HepG2 (cell line): ENCODE results near the gene RSRC2. TPM values are rescaled to one million over a fixed set of nuclear protein-coding genes. Genes with fewer than 3 reads are reported as not detected.

Experiments
- ATF4 ChIP-seq, 2 experiments: fragments of 450-650 bp in 1 of 2; sonication (generic) in 1 of 2; formaldehyde crosslinking; IDR thresholded peaks; 2 replicates each; pipeline versions ENCODE4 v1.5.0 to v1.8.0; 2020 to 2022; ENCODE audit warnings: mild to moderate bottlenecking in 1 of 2, missing genetic modification reagents in 1 of 2
- ATF7-NPFF ChIP-seq: sonication (generic); formaldehyde crosslinking; IDR thresholded peaks from 2 replicates; pipeline ENCODE4 v1.8.1; 2023; ENCODE audit warnings: mild to moderate bottlenecking, low read depth, missing genetic modification reagents, moderate library complexity
- BRD4 ChIP-seq: sonication (generic); formaldehyde crosslinking; IDR thresholded peaks from 2 replicates; pipeline ENCODE4 v1.4.0; 2020; ENCODE audit warnings: missing genetic modification reagents
- KDM6A ChIP-seq: IDR thresholded peaks from 2 replicates; pipeline ENCODE4 v1.6.1; 2016; ENCODE audit warnings: low read depth
- KMT2A ChIP-seq: sonication (generic); formaldehyde crosslinking; IDR thresholded peaks from 2 replicates; pipeline ENCODE4 v1.4.0; 2020; ENCODE audit warnings: missing genetic modification reagents
- MYNN ChIP-seq: sonication (generic); formaldehyde crosslinking; IDR thresholded peaks from 2 replicates; pipeline ENCODE4 v1.4.0; 2020; ENCODE audit warnings: mild to moderate bottlenecking, low read depth, missing genetic modification reagents
- NONO ChIP-seq, 2 experiments: fragments of 450-650 bp in 1 of 2; sonication (generic) in 1 of 2; formaldehyde crosslinking in 1 of 2; IDR thresholded peaks in 1 of 2; conservative IDR thresholded peaks in 1 of 2; 2 replicates each; pipeline versions ENCODE4 v1.6.1 to v1.8.0; 2017 to 2022; ENCODE audit warnings: mild to moderate bottlenecking in 1 of 2, missing genetic modification reagents in 1 of 2, moderate library complexity in 1 of 2
- PCBP2 ChIP-seq: fragments of 200-400 bp; formaldehyde crosslinking; optimal IDR thresholded peaks from 2 replicates; pipeline ENCODE3; 2018; ENCODE audit warnings: low read length, low read depth; ENCODE audit not compliant: poor library complexity, severe bottlenecking
- PHF5A ChIP-seq: IDR thresholded peaks from one replicate; pipeline ENCODE4 v1.6.1; 2018; ENCODE audit warnings: low read depth, missing genetic modification reagents; ENCODE audit not compliant: unreplicated experiment
- POLR2A ChIP-seq, 2 experiments: IDR thresholded peaks; 2 replicates each; pipeline ENCODE4 v1.6.1; 2011; ENCODE audit warnings: low read depth in 2 of 2, low read length in 2 of 2, mild to moderate bottlenecking in 1 of 2, moderate library complexity in 1 of 2; ENCODE audit not compliant: insufficient read depth in 1 of 2
- SIN3A ChIP-seq: IDR thresholded peaks from 2 replicates; pipeline ENCODE4 v1.6.1; 2011; ENCODE audit warnings: low read depth, mild to moderate bottlenecking, control low read depth, low read length, borderline replicate concordance
- SIN3B ChIP-seq: fragments of 150-350 bp; IDR thresholded peaks from 2 replicates; pipeline ENCODE4 v1.6.1; 2014; ENCODE audit warnings: low read length
- SKI ChIP-seq: fragments of 450-650 bp; IDR thresholded peaks from one replicate; pipeline ENCODE4 v1.6.1; 2018; ENCODE audit warnings: mild to moderate bottlenecking; ENCODE audit not compliant: partially characterized antibody
- SMAD3 ChIP-seq: sonication (generic); formaldehyde crosslinking; IDR thresholded peaks from 2 replicates; pipeline ENCODE4 v1.4.0; 2020; ENCODE audit warnings: missing genetic modification reagents
- SNAPC5 ChIP-seq: sonication (generic); formaldehyde crosslinking; IDR thresholded peaks from 2 replicates; pipeline ENCODE4 v1.8.1; 2023; ENCODE audit warnings: mild to moderate bottlenecking, missing genetic modification reagents, borderline replicate concordance
- SOX6 ChIP-seq, 2 experiments: fragments of 450-650 bp in 1 of 2; sonication (generic) in 1 of 2; formaldehyde crosslinking in 1 of 2; IDR thresholded peaks; 2 replicates each; pipeline versions ENCODE4 v1.4.0 to v1.6.1; 2017 to 2020; ENCODE audit warnings: antibody characterized with exemption in 1 of 2, mild to moderate bottlenecking in 1 of 2, missing genetic modification reagents in 1 of 2
- THAP7 ChIP-seq: sonication (generic); formaldehyde crosslinking; IDR thresholded peaks from 2 replicates; pipeline ENCODE4 v1.8.1; 2023; ENCODE audit warnings: mild to moderate bottlenecking, missing genetic modification reagents
- ZBTB33 ChIP-seq: sonication (generic); formaldehyde crosslinking; IDR thresholded peaks from 2 replicates; pipeline ENCODE4 v1.4.0; 2020; ENCODE audit warnings: missing genetic modification reagents
- ZNF317 ChIP-seq: sonication (generic); formaldehyde crosslinking; IDR thresholded peaks from 2 replicates; pipeline ENCODE4 v1.5.0; 2020; ENCODE audit warnings: mild to moderate bottlenecking, missing genetic modification reagents
- ZNF331 ChIP-seq: sonication (generic); formaldehyde crosslinking; IDR thresholded peaks from 2 replicates; pipeline ENCODE4 v1.4.0; 2020; ENCODE audit warnings: missing genetic modification reagents
- ZNF563 ChIP-seq: sonication (generic); formaldehyde crosslinking; IDR thresholded peaks from 2 replicates; pipeline ENCODE4 v1.8.0; 2022; ENCODE audit warnings: mild to moderate bottlenecking, moderate library complexity, missing genetic modification reagents
- ZNF773 ChIP-seq: sonication (generic); formaldehyde crosslinking; IDR thresholded peaks from 2 replicates; pipeline ENCODE4 v1.4.0; 2020; ENCODE audit warnings: missing genetic modification reagents, borderline replicate concordance
- ZNF776 ChIP-seq: sonication (generic); formaldehyde crosslinking; IDR thresholded peaks from 2 replicates; pipeline ENCODE4 v1.4.0; 2020; ENCODE audit warnings: mild to moderate bottlenecking, missing genetic modification reagents
- polyA plus RNA-seq, 8 experiments: library from polyadenylated mRNA; depleted of rRNA in 3 of 8; stranded (reverse) in 7 of 8; unstranded in 1 of 8; fragments of >200 nt; fragmentation: Illumina TruSeq in 4 of 8; extraction: Trizol in 4 of 8; gene quantifications; 2 replicates each; pipeline versions ENCODE4 v1.2.1 to v1.2.3, GENCODE V29; 2011 to 2016; ENCODE audit warnings: low read depth in 4 of 8, missing spikeins in 1 of 8, mixed read lengths in 1 of 8; ENCODE audit not compliant: insufficient read depth in 1 of 8
- total RNA-seq, 5 experiments: library from RNA; depleted of rRNA; stranded (reverse); fragments of >200 nt; fragmentation: Illumina TruSeq; extraction: Trizol; gene quantifications; 2 replicates each; pipeline ENCODE4 v1.2.3, GENCODE V29; 2016; ENCODE audit warnings: low read depth in 1 of 5
- TF ChIP-seq, protein P1 (sequence below): IDR thresholded peaks from 2 replicates; pipeline ENCODE4 v1.6.1; 2012; ENCODE audit warnings: inconsistent platforms
- TF ChIP-seq, protein P2 (sequence below): sonication (generic); formaldehyde crosslinking; IDR thresholded peaks from 2 replicates; pipeline ENCODE4 v1.8.0; 2022; ENCODE audit warnings: mild to moderate bottlenecking, missing genetic modification reagents, moderate library complexity

The RSRC2 gene
- total and polyA plus RNA-seq, 2 of the 13 experiments (the other 11 are each of a cell fraction or from before 2014, with no cell fraction given) = 31.4 to 77.8 TPM

DNA sequence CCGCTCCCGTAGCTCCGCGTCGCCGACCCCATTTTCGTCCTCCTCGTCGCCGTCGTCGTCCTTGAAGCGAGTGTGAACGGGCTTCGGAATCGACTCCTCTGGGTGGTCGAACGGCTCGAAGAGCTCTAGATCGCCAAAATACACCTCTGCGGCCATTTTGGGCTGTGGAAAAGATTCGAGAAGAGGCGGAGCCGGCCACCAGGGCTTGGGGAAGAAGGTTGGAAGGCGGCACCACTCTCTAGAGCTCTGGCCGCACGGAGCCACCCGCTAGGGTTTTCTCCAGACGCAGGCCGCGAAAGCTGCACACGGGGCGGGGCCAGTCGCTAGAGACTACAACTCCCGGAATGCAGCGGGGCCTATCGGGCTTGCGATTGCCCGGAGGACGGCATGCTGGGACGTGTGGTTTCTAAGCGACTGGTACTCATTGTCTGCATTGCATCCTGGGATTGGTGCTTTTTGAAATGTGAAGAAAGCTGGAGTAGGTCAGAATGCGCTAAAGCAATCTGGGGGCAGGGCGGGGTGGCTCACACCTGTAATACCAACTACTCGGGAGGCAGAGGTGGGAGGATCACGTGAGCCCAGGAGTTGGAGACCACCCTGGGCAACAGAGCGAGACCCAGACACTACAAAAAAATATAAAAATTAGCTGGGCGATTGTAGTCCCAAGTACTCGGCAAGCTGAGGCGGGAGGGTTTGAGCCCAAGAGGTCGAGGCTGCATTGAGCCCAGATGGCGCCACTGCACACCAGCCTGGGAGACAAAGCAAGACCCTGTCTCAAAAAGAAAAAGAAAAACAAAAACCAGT lies 25.8 kb downstream of the RSRC2 start, which contains the start of gene ZCCHC8 (continued):
- no peak; the same call in 1 of the 2 replicates for TF ChIP-seq BRD4 (CRISPR knock-in tag)
- no peak for TF ChIP-seq ZBTB33
- 0 out of 2 replicates have a peak, but pooled peaks have one; percentile 77 for TF ChIP-seq THAP7 (CRISPR knock-in tag)
- TF ChIP-seq, protein P1, sequence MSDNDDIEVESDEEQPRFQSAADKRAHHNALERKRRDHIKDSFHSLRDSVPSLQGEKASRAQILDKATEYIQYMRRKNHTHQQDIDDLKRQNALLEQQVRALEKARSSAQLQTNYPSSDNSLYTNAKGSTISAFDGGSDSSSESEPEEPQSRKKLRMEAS = 0 out of 2 replicates have a peak, but pooled peaks have one; percentile 11
- no peak for TF ChIP-seq SOX6 (IDR thresholded peaks at IDR 0.05)
- TF ChIP-seq SOX6 (CRISPR knock-in tag; IDR thresholded peaks at IDR 0.05) = peak; percentile 75
- peak; percentile 83 for TF ChIP-seq KMT2A (CRISPR knock-in tag)
- TF ChIP-seq SMAD3 (CRISPR knock-in tag) = peak; percentile 96
- no peak for TF ChIP-seq NONO (IDR thresholded peaks at IDR 0.05)
- 0 out of 2 replicates have a peak, but pooled peaks have one; percentile 41 for TF ChIP-seq NONO (CRISPR knock-in tag; conservative IDR thresholded peaks at IDR 0.05)
- TF ChIP-seq SKI = peak; percentile 12
- peak; percentile 53; the same call in 1 of the 2 replicates for TF ChIP-seq SNAPC5 (CRISPR knock-in tag)
- no peak for TF ChIP-seq MYNN (CRISPR knock-in tag)
- TF ChIP-seq ZNF773 = no peak
- TF ChIP-seq KDM6A (CRISPR knock-in tag) = no peak
- TF ChIP-seq SIN3B = no peak
- TF ChIP-seq ATF4 (CRISPR knock-in tag; IDR thresholded peaks at IDR 0.05) = peak in 1 of 2 experiments; percentile 79; a peak in 2 of 4 replicates
- TF ChIP-seq, protein P2, sequence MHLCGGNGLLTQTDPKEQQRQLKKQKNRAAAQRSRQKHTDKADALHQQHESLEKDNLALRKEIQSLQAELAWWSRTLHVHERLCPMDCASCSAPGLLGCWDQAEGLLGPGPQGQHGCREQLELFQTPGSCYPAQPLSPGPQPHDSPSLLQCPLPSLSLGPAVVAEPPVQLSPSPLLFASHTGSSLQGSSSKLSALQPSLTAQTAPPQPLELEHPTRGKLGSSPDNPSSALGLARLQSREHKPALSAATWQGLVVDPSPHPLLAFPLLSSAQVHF (CRISPR knock-in tag) = no peak
- peak; percentile 56; the same call in 1 of the 2 replicates for TF ChIP-seq ZNF563
- peak; percentile 1; the same call in 1 of the 2 replicates for TF ChIP-seq SIN3A
- TF ChIP-seq ZNF331 (CRISPR knock-in tag) = 0 out of 2 replicates have a peak, but pooled peaks have one; percentile 29
- TF ChIP-seq POLR2A (IDR thresholded peaks at IDR 0.05; ENCODE audit: insufficient read depth in 1 of 2, low read depth in 2 of 2, low read length in 2 of 2) = peak; percentile 78 to 92
- TF ChIP-seq ATF7-NPFF = peak; percentile 45; the same call in 1 of the 2 replicates
- peak; percentile 46 for TF ChIP-seq PHF5A (CRISPR knock-in tag)
- TF ChIP-seq PCBP2 = no peak
- 0 out of 2 replicates have a peak, but pooled peaks have one; percentile 37 for TF ChIP-seq ZNF317 (CRISPR knock-in tag)
- TF ChIP-seq ZNF776 (CRISPR knock-in tag) = peak; percentile 59; the same call in 1 of the 2 replicates
